Stimulated activated CD4-positive, alpha-beta T cell treated with anti-CD3 and anti-CD28 coated beads, Interleukin-4, amount 100 ng/mL, for 24 hours (primary cell): ENCODE measurements around the gene SEMA3B.
"Not testable (repeated sequence)": the region's sequence is repeated elsewhere in the genome, so short reads cannot be mapped to it uniquely, and the experiment has no call there.

Experiments used
- DNase-seq: peaks from one replicate; pipeline ENCODE4 v3.0.0-alpha.2; 2020

SEMA3B gene

DNA sequence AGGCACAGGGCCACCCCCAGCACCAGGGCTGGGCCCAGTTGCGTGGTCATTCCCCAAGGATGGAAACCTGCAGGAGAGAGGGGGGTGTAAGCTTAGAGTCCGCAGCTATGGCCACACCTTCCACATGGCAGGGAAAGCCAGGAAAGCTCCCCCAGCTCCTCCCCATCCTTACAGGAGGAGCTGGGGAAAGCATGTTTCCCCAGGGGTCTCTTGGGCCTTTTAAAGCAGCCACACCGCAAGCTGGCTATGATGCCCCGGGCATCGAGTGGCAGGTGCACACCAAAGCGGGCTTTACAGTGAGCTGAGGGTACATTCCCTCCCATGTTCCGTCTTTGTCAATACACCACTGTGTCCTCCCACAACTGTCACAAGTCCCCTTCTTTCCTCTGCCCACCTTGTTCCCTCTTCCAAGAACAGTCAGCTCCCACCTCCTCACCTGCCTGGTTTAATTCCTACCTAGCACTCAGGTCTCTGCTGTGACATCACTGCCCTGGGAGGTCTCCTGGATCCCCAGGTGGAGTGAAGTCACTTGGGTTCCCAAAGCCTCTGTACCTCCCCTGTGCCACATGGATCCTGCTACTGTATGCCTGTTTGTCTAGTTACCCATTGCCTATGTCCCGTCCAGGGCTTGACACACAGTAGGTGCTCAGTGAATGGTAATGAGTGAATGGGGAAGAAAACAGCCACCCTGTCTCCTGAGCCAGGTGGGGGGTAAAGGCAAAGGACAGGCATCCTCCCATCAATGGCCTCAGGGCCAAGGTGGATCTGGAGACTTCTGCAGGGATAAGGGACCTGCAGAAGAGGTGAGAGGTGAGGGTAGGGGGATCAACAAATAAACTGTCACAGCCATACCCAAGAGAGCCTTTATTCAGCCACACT, 26.8 kb downstream of the SEMA3B start:
- no peak for DNase-seq

DNA sequence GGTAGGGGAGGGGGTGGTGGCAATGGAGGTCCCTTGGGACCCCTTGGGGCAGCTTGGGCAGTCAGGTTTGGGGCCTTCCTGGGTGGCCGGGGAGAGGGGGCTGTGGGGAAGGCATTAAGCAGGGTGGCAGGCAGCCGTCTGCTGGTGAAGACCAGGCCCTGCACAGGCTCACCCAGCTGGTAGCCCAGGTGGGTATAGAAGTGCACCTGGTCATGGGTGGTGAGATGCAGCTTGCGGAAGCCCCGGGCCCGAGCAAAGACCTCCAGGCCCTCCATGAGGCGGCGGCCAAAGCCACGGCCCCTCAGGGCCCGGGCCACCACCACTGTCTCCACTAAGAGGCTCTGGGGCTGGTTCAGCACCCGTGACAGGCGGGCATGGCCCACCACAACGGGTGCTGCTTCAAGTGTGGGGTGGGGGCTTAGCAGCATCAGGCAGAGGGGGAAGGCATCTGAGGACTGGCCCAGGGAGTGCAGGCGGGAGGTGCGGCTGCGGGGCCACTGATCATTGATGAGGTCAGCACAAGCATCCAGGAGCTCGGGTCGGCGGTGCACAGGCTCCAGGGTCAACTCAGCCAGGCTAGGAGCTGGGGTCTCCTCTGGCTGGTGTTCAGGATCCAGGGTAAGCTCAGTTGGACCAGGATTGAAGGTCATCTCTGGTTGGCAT, 27.9 kb downstream of the SEMA3B start:
- no peak for DNase-seq

DNA sequence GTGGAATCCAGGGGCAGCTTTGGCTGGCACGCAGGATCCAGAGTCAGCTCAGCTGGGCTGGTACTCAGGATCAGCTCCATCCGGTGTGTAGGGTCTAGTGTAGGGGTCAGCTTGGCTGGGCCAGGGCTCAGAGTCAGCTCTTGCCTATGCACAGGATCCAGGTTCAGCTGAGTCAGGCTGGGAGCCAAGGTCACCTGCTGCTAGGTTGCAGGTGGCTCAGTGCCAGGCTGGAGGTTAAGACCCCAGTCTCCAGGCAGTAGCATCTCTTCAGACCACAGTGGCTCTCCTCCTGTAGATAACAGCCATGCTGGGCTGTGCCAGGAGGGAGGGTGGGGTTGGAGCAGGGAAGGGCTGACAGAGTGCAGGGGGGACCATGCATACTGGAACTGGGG, 28.4 kb downstream of the SEMA3B start:
- no peak for DNase-seq

GRCh38 chr3:50297896-50298725, 29.2 kb downstream of the SEMA3B start:
- DNase-seq = no peak

- DNase-seq = peak; percentile 99
These were observed 30.1 kb downstream of the SEMA3B start, which contains the start of the genes HYAL3 and NAA80 for GRCh38 chr3:50298836-50299637. TSS of gene HYAL3 (minus strand) at chr3:50299405. CDS start at chr3:50295602, 3,803 bp downstream. TSS of gene NAA80 (minus strand) at chr3:50299405. CDS start at chr3:50297463, 1,942 bp downstream.

DNA sequence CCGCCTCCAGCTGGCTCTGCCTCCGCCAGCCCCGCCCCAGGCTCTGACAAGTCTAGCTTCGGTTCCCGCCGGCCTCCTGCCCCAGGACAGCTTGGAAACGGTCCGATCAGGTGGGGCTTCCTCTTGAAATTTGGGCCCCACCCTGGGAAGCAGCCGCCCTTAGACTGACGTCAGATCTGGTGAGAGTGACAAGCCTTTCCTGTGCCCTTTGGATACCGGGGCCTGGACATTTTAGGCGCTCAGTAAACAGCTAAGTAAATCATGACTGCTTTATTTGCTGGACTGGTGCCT, 30.6 kb downstream of the SEMA3B start:
- no peak for DNase-seq

DNA sequence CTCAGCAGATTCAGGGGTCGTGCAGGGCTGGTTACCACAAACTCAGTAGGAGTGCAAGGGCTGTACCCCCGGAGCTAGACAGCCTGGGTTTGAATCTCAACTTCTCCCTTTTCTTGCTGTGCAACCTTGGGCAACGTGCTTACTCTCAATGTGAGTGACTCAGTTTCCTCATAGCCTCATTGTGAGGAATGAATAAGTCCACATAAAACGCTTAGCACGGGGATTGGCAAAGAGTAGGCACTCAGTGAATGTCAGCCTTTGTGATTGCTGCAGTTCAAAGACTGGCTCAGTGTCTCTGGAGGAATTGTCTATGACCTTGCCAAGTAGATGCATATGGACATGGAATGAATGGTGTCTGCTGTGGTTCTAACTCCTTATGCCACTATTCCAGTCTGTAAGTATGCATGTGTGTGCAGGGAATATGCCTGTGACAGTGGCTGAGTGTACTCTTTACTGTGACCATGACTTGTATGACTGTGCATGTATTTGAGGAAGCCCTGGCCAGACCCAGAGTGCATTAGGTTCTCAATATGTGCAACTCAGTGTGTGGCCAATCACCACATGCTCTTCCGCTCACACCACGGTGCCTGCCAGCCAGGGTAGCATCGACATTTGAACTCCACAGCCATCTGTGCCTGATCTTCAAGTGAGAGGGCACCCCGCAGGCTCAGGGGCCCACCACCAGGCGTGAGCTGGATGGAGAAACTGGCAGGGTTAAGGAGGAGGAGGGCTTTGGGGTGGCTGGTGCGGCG, 31.2 kb downstream of the SEMA3B start:
- no peak for DNase-seq

GRCh38 chr3:50300681-50301254, 31.8 kb downstream of the SEMA3B start:
- no peak for DNase-seq

GRCh38 chr3:50302095-50303012, 33.4 kb downstream of the SEMA3B start:
- no peak for DNase-seq

DNA sequence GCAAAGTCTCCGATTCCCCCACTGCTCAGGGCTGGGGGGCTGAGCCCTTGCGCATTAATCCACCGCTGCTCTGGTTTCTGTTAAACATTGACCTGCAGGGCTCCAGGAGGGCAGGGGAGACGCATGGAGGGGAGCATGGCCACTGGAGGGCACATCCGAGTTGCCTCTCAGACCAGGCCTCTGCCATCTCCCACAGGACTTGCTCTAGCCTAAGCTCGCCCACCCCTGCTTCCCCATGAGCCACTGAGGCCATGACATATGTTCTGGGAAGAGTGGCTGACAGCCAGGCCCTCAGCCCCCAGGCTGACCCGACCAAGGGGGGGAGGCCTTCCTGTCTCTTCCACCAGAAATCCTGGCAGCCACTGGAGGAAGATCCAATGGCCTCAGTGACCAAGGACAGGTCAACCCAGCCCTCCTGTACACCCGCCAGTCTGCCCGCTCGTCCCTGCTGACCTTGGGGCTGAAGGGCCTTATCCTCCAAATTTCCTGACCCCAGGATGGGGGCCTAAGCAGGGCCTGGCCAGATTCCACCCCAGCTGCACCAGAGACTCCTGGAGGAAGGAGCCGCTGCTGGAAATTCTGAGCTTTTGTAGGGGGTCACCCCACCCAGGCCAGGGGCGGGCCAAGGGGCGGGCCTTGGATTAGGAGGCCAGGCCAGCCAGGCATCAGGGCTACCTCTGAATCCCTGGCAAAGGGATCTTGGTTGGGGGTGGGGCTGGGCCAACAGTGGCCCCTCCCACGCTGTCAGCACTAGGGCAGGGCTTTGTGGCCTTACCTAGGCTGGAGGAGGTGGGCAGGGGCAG, 34.3 kb downstream of the SEMA3B start, which contains the start of gene HYAL1:
HYAL1 (minus strand) TSS at position 562 of the 803 bp plus-strand sequence. CDS start 618 bp downstream, outside the sequence.
- no peak for DNase-seq

DNA sequence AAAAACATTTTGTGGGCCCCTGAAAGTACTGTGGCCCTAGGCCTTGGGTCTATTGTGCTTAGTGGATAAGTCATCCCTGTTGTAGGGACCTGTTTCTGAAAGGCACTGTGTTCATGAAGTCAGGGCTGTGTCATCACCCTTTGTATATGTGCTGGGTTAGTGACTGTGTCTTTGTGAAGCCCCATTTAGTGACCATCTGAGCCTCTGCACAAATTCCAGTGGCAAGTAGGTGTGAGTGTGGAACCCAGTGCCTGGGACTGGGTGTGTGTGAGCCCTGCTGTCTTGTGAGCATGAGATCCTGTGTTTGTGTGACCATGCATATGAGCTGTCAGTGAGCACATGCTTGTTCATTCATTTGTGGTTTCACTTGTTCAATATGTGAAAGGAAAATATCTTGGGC, 35.7 kb downstream of the SEMA3B start:
- no peak for DNase-seq

GRCh38 chr3:50312041-50312440, 43.1 kb downstream of the SEMA3B start:
- not testable (repeated sequence) for DNase-seq

GRCh38 chr3:50314342-50314741, 45.4 kb downstream of the SEMA3B start:
- no peak for DNase-seq

GRCh38 chr3:50314816-50315215, 45.9 kb downstream of the SEMA3B start:
- DNase-seq = no peak

DNA sequence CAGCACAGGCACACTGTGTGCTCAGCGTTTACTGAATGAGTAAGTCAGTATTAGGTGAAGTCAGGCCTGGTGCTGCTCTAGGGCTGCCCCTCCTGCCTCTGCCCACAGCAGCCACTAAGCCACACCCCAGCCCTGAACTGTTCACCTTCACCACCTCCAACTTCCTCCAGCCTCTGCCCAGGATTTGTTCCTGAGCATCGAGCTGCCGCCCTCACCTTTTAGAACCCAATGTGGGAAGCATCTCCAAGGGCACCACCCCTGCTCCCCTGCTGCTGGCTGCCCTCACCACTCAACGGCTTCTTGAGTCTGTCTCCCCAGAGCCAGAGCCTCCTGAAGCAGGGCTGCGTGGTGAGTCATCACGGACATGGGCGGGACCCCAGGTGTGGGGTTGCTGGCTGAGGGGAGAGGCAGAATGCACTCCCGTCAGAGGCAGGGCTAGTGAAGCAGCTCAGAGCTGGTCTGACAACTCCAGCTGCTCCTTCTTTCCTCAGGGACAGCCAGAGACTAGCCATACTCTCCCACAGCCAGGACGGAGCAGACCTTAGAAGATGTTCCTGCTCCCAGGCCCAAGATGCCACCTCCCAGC, 47.8 kb downstream of the SEMA3B start:
- peak; percentile 65 for DNase-seq

DNA sequence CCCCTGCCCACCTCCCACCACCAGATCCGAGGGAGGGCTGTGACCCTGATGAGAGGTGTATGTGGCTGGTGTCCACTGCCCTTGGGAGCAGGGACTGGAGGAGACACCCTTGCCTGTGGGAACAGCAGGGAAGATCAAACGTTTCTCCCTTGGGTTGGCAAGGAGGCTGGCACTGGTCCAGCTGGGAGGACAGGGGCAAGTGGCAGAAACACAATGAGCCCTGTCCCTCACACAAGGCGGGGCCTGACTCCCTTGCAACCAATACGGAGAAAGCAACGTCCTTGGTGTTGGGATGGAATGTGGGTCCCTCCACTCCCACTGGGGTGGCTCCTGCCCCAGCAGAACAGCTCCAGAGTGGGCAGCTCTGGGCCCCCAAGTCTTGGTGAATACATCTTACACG, 48.4 kb downstream of the SEMA3B start:
- no peak for DNase-seq

GRCh38 chr3:50318163-50318562, 49.2 kb downstream of the SEMA3B start:
- DNase-seq = no peak

DNA sequence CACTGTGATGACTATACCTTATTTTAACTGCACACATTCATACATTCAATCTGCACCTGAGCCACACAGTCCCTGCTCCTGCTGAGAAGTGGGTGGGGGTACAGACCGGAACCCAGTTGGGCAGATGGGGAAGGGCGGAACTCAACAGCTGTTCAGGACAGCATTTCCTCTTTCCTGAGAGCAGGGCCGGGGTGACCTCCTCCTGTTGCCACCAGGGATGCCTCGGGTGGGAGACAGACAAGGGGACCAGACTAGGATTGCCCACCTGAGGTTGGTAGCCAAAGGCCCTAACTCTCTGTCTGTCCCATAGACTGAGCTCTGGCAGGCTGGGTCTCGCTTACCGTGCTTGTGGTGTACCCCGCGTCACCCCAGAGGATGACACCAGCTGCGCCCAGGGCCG, 49.7 kb downstream of the SEMA3B start:
- no peak for DNase-seq
